Lower lobe of right lung (tissue), 2 donors: ENCODE measurements around the gene DYDC1. TPM values are rescaled to one million over a fixed set of nuclear protein-coding genes. Genes with fewer than 3 reads are reported as not detected.

Experiments used
- ATAC-seq, 2 donors: fragments of 200-7000 bp; cut with Tn5 transposase; one replicate each; pipeline ENCODE4 v1.9.1; 2020 to 2022; ENCODE audit warnings: mild to moderate bottlenecking in 2 of 2, moderate library complexity in 2 of 2
- DNase-seq: peaks from one replicate; pipeline ENCODE4 v3.0.0-alpha.2; 2020
- H3K27ac ChIP-seq: fragments of 200-600 bp; one replicate; pipeline ENCODE4 v1.8.0; 2022
- H3K27me3 ChIP-seq: fragments of 200-600 bp; one replicate; pipeline ENCODE4 v1.8.0; 2022; ENCODE audit warnings: low read depth
- H3K36me3 ChIP-seq: fragments of 200-600 bp; one replicate; pipeline ENCODE4 v1.8.0; 2022; ENCODE audit warnings: mild to moderate bottlenecking
- H3K4me1 ChIP-seq: fragments of 200-600 bp; one replicate; pipeline ENCODE4 v1.8.0; 2022
- H3K4me3 ChIP-seq: fragments of 200-600 bp; one replicate; pipeline ENCODE4 v1.8.0; 2022; ENCODE audit warnings: mild to moderate bottlenecking
- H3K9me3 ChIP-seq: fragments of 200-600 bp; one replicate; pipeline ENCODE4 v1.8.0; 2022
- CTCF ChIP-seq: fragments of 200-600 bp; IDR thresholded peaks from one replicate; pipeline ENCODE4 v1.8.0; 2022; ENCODE audit warnings: antibody characterized with exemption, mild to moderate bottlenecking
- intact Hi-C: fragments of 100-400 bp; cut with DNase I; formaldehyde crosslinking; loops from one replicate; pipeline ENCODE4 v1.11.0; 2022
- total RNA-seq: library from RNA; stranded (reverse); fragmentation: NEBNext Ultra II Directional; extraction: Animal tissue kit (Norgen Biotek cat#: 25700); gene quantifications from one replicate; pipeline ENCODE4 v1.2.1, GENCODE V29; 2021
- donor health status: DM: no; HTN: yes; CAD: no; lungs with severe emphysema.

Gene DYDC1
- total RNA-seq, 1 donor from 2014 or later, result 0.77 TPM

DNA sequence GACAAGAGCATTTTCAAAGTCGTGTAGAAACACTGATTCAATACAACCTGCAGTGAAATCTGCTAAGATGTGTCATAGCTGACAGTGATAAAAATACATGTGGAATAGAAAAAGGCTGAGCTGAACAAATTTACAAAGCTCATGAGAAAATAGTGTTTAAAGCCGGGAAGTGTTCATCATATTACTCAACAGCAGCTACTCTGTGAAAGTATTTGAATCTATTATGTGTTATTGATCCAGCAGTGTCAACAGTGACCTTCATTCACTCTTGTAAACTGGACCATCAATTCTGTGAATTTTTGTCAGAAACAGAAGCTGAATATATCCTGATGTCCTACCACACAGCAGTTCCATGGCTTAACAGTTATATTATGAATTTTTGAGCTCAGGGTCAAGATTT lies 11.6 kb downstream of the DYDC1 start:
- no peak for TF ChIP-seq CTCF
- H3K27ac ChIP-seq, result no peak overlapping the region
- H3K27me3 ChIP-seq, result no peaks in the 10 kb centered on the region
- no peak overlapping the region for H3K4me3 ChIP-seq
- DNase-seq, result no peak
- no peaks in the 10 kb centered on the region for H3K36me3 ChIP-seq
- ATAC-seq, result no peak
- H3K4me1 ChIP-seq, result no peaks in the 10 kb centered on the region
- intact Hi-C loops, result no loop called here
- no peaks in the 10 kb centered on the region for H3K9me3 ChIP-seq

DNA sequence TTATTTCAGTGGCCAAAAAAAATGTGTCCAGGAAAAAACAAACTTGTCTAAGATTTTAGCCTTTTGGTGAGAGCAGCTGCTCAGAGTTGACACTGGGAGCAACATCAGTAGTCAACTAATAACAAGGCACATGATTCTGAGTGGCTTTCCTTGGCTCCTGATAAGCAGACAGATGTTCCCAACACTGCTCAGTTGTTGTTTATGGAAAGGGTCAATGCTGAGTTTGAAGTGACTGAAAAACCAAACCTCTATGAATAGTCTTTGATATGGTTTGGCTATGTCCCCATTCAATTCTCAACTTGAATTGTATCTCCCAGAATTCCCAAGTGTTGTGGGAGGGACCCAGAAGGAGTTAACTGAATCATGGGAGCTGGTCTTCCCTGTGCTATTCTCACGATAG lies 12.3 kb downstream of the DYDC1 start:
- no peaks in the 10 kb centered on the region for H3K9me3 ChIP-seq
- ATAC-seq (no peak), DNase-seq (no peak)
- H3K4me3 ChIP-seq, result no peak overlapping the region
- no peaks in the 10 kb centered on the region for H3K4me1 ChIP-seq
- H3K27me3 ChIP-seq, result no peaks in the 10 kb centered on the region
- H3K36me3 ChIP-seq, result no peaks in the 10 kb centered on the region
- H3K27ac ChIP-seq, result no peak overlapping the region
- no peak for TF ChIP-seq CTCF
- intact Hi-C loops, result no loop called here

- no peak overlapping the region for H3K4me3 ChIP-seq
- H3K27me3 ChIP-seq, result no peaks in the 10 kb centered on the region
- DNase-seq (no peak), ATAC-seq (no peak)
- no peaks in the 10 kb centered on the region for H3K36me3 ChIP-seq
- H3K9me3 ChIP-seq, result no peaks in the 10 kb centered on the region
- intact Hi-C loops, result no loop called here
- TF ChIP-seq CTCF, result no peak
- H3K4me1 ChIP-seq, result no peaks in the 10 kb centered on the region
- no peak overlapping the region for H3K27ac ChIP-seq
Observed at GRCh38 chr10:80333983-80334382, 22.6 kb downstream of the DYDC1 start.

DNA sequence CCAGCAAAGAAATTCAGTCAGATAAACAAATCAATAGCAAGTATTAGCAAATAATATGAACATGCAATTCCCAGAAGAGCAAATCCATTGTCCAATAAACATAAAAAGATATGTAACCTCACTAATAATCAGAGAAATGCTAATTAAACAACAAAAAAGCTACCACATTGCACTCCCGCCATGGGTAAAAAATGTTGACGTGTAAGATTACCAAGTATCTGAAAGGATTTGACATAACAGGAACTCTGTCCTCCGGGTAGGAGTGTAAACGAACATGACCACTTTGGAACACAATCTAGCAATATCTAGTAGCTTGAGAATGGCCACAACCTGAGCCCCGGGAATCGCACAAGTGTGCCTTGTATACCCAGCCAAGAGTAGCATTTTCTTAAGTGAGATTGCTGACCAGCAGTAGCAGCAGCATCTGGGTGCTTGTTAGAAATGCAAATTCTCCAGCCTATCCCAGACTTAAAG lies 31.6 kb downstream of the DYDC1 start:
- intact Hi-C loops, result no loop called here
- Histone ChIP-seq H3K4me3 (no peak overlapping the region), H3K36me3 (no peaks in the 10 kb centered on the region), H3K27me3 (no peaks in the 10 kb centered on the region), H3K27ac (no peak overlapping the region), H3K9me3 (no peaks in the 10 kb centered on the region), H3K4me1 (no peaks in the 10 kb centered on the region)
- DNase-seq (no peak), ATAC-seq (no peak)
- no peak for TF ChIP-seq CTCF

- Histone ChIP-seq H3K27me3 (no peaks in the 10 kb centered on the region), H3K36me3 (no peaks in the 10 kb centered on the region), H3K4me1 (no peaks in the 10 kb centered on the region), H3K9me3 (no peaks in the 10 kb centered on the region), H3K27ac (no peak overlapping the region), H3K4me3 (no peak overlapping the region)
- ATAC-seq (no peak), DNase-seq (no peak)
- no peak for TF ChIP-seq CTCF
- intact Hi-C loops, result no loop called here
Observed at GRCh38 chr10:80324086-80324485, 32.5 kb downstream of the DYDC1 start.

DNA sequence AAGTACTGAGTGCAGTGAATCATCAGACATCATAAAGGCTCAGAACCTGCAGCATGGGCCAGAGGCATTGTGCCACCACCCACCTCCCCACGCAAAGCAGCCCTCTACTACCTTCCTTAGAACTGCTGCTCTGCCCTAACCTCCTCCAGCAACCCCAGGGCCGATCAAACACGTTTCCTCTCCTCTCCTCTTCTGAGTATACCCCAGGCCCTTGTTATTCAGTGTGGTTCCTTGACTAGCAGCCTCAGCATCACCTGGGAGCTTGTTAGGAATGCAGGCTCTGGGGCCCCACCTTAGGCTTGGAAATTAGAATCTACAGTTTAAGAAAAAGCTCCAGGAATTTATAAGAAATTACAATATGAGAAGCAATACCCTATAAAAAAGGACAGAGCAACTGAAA lies 33.2 kb downstream of the DYDC1 start:
- Histone ChIP-seq H3K27ac (no peak overlapping the region), H3K4me3 (no peak overlapping the region), H3K27me3 (no peaks in the 10 kb centered on the region), H3K36me3 (no peaks in the 10 kb centered on the region), H3K9me3 (no peaks in the 10 kb centered on the region), H3K4me1 (no peaks in the 10 kb centered on the region)
- no peak for TF ChIP-seq CTCF
- intact Hi-C loops, result no loop called here
- no peak for DNase-seq
- no peak for ATAC-seq
